ENCODE measurements around the gene MROH2B.

- TF ChIP-seq ZFP30 (CRISPR knock-in tag; IDR thresholded peaks at IDR 0.05) = no peak
- no peak for TF ChIP-seq ARNTL (CRISPR knock-in tag; IDR thresholded peaks at IDR 0.05; ENCODE audit: borderline replicate concordance, low read depth)
- no peak for TF ChIP-seq ZC3H10 (CRISPR knock-in tag; IDR thresholded peaks at IDR 0.05)
- TF ChIP-seq CSRNP3 (CRISPR knock-in tag; IDR thresholded peaks at IDR 0.05) = no peak
- no peak for TF ChIP-seq RARB (CRISPR knock-in tag; IDR thresholded peaks at IDR 0.05)
- no peak for TF ChIP-seq PATZ1 (CRISPR knock-in tag; IDR thresholded peaks at IDR 0.05; ENCODE audit: borderline replicate concordance)
- TF ChIP-seq POU6F1 (CRISPR knock-in tag; IDR thresholded peaks at IDR 0.05; ENCODE audit: borderline replicate concordance, low read depth) = no peak
- no peak for TF ChIP-seq PPARA (CRISPR knock-in tag; IDR thresholded peaks at IDR 0.05; ENCODE audit: borderline replicate concordance)
Observed at GRCh38 chr5:40976836-40977235, 94.3 kb downstream of the MROH2B start.
